ENCODE results near the gene PABPN1L. TPM values are rescaled to one million over a fixed set of nuclear protein-coding genes. Genes with fewer than 3 reads are reported as not detected.

PABPN1L gene
- total RNA-seq, 1 experiment from 2014 or later = 0.57 TPM

GRCh38 chr16:88878967-88879787, 12.7 kb upstream of the PABPN1L start:
- H3K79me2 ChIP-seq (ENCODE audit: insufficient read depth, low read length) = no peaks in the 10 kb centered on the region
- no peak overlapping the region for H3K4me2 ChIP-seq (ENCODE audit: low read length)
- no peak overlapping the region; the same call in 1 of the 2 replicates for H3K27ac ChIP-seq (ENCODE audit: low read depth, low read length)
- no peaks in the 10 kb centered on the region for H3K9me3 ChIP-seq (ENCODE audit: control insufficient read depth in 1 of 2, insufficient read depth in 1 of 2, low read depth in 1 of 2, low read length in 2 of 2)
- no peaks in the 10 kb centered on the region for H4K20me1 ChIP-seq (ENCODE audit: insufficient read depth)
- DNase-seq (ENCODE audit: low read depth, low spot score) = no peak
- no peaks in the 10 kb centered on the region for H3K36me3 ChIP-seq (ENCODE audit: control insufficient read depth in 1 of 2, insufficient read depth in 2 of 2, low read length in 2 of 2)
- CTCF ChIA-PET = no interaction called here
- TF ChIP-seq ZNF274 (IDR thresholded peaks at IDR 0.05; ENCODE audit: low read depth, low read length) (no peak), CEBPB (IDR thresholded peaks at IDR 0.05; ENCODE audit: low read depth) (no peak), ELF1 (IDR thresholded peaks at IDR 0.05; ENCODE audit: borderline replicate concordance, low read depth) (no peak), EGR1 (IDR thresholded peaks at IDR 0.05; ENCODE audit: low read depth) (no peak), EZH2phosphoT487 (IDR thresholded peaks at IDR 0.05; ENCODE audit: borderline replicate concordance) (no peak), CTCF (IDR thresholded peaks at IDR 0.05 in 2 of 3, conservative IDR thresholded peaks at IDR 0.05 in 1 of 3; ENCODE audit: borderline replicate concordance in 1 of 3, insufficient read depth in 1 of 3, low read depth in 2 of 3, low read length in 2 of 3) (no peak), CBX3 (IDR thresholded peaks at IDR 0.05; ENCODE audit: low read depth) (no peak)
- POLR2A ChIA-PET = no interaction called here
- no peak overlapping the region for H2AFZ ChIP-seq (ENCODE audit: low read depth, low read length, poor library complexity, severe bottlenecking)
- ATAC-seq = no peak
- H3K9me2 ChIP-seq (ENCODE audit: insufficient read depth) = no peaks in the 10 kb centered on the region
- H3K9ac ChIP-seq (ENCODE audit: low read length) = no peak overlapping the region
- RAD21 ChIA-PET (ENCODE audit: low non-redundant PET in 1 of 2, low total read pairs in 2 of 2, uncharacterized antibody in 2 of 2, unreplicated experiment in 2 of 2) = no interaction called here
- H3K4me3 ChIP-seq (replicated peaks in 1 of 2; ENCODE audit: low read depth in 1 of 2, low read length in 2 of 2) = no peak overlapping the region
- intact Hi-C loops (cut with micrococcal nuclease) = no loop called here
- H3K27me3 ChIP-seq (ENCODE audit: insufficient read depth, low read length) = no peaks in the 10 kb centered on the region
- BruUV-seq (replicated peaks) = no TSS peak
- peaks cover 7 to 11% of the 10 kb centered on the region in 2 experiments; a peak in 3 of 4 replicates for H3K4me1 ChIP-seq (ENCODE audit: control insufficient read depth in 1 of 2, insufficient read depth in 2 of 2, low read length in 2 of 2)

All from HCT116 (cell line).